Stomach (tissue), 9 donors: ENCODE data around the gene ZNF860. TPM values are rescaled to one million over a fixed set of nuclear protein-coding genes. Genes with fewer than 3 reads are reported as not detected.
"Not testable (repeated sequence)": the region's sequence is repeated elsewhere in the genome, so short reads cannot be mapped to it uniquely, and the experiment has no call there.

ENCODE experiments used
- DNase-seq, 2 donors: peaks; one replicate each; pipeline versions ENCODE4 v3.0.0 to v3.0.0-alpha.2; 2013 to 2019
- H3K27ac ChIP-seq, 5 donors: fragments of 200-600 bp in 4 of 5; sonication (generic) in 4 of 5; one replicate each; pipeline ENCODE4 v1.5.1; 2013 to 2019; ENCODE audit warnings: mild to moderate bottlenecking in 1 of 5, moderate library complexity in 1 of 5
- H3K27me3 ChIP-seq, 3 donors: fragments of 200-600 bp; sonication (generic); one replicate each; pipeline ENCODE4 v1.5.1; 2017 to 2019; ENCODE audit warnings: mixed run types in 1 of 3
- H3K36me3 ChIP-seq, 4 donors: fragments of 200-600 bp; sonication (generic); 1 replicate in 3 of 4; 2 replicates in 1 of 4; pipeline ENCODE4 v1.5.1; 2016 to 2019
- H3K4me1 ChIP-seq, 4 donors: fragments of 200-600 bp; sonication (generic); one replicate each; pipeline ENCODE4 v1.5.1; 2016 to 2019
- H3K4me3 ChIP-seq, 4 donors: fragments of 200-600 bp; sonication (generic) in 3 of 4; one replicate each; pipeline ENCODE4 v1.5.1; 2016 to 2019; ENCODE audit warnings: mild to moderate bottlenecking in 1 of 4
- H3K9me3 ChIP-seq, 4 donors: fragments of 200-600 bp; sonication (generic); one replicate each; pipeline ENCODE4 v1.5.1; 2016 to 2019
- CTCF ChIP-seq, 7 experiments: fragments of 450-650 bp in 4 of 7; fragments of 200-600 bp in 3 of 7; sonication (generic) in 3 of 7; IDR thresholded peaks; one replicate each; pipeline ENCODE4 v1.5.1; 2016 to 2019; ENCODE audit warnings: antibody characterized with exemption in 7 of 7, control low read depth in 2 of 7, mild to moderate bottlenecking in 1 of 7
- EP300 ChIP-seq: sonication (generic); formaldehyde crosslinking; IDR thresholded peaks from one replicate; pipeline ENCODE4 v1.6.1; 2017; ENCODE audit warnings: antibody characterized with exemption
- POLR2A ChIP-seq, 4 donors: fragments of 450-650 bp; IDR thresholded peaks; one replicate each; pipeline ENCODE4 v1.6.1; 2016; ENCODE audit warnings: antibody characterized with exemption in 4 of 4, control low read depth in 2 of 4, mild to moderate bottlenecking in 1 of 4, moderate library complexity in 1 of 4
- POLR2AphosphoS5 ChIP-seq, 3 donors: sonication (generic); formaldehyde crosslinking; IDR thresholded peaks; one replicate each; pipeline ENCODE4 v1.6.1; 2016; ENCODE audit warnings: antibody characterized with exemption in 3 of 3
- WGBS, 5 donors: extraction: QIAGEN DNeasy Blood & Tissue Kit in 3 of 5; methylation state at CpG; one replicate each; pipeline versions ENCODE4 v1.1.5 to v1.1.7; 2013 to 2018; 5-methylcytosine and 5-hydroxymethylcytosine counted together
- intact Hi-C: fragments of 100-400 bp; cut with DNase I; formaldehyde crosslinking; loops from one replicate; pipeline ENCODE4 v1.15.1; 2023; ENCODE audit warnings: low total_unique reads
- polyA plus RNA-seq, 3 donors: library from polyadenylated mRNA; stranded (reverse); fragments of 200-250 nt; gene quantifications; one replicate each; pipeline ENCODE4 v1.2.3, GENCODE V29; 2013
- total RNA-seq, 5 donors: library from RNA; depleted of rRNA; stranded (reverse); fragments of >200 nt; gene quantifications; one replicate each; pipeline versions ENCODE4 v1.1.0 to v1.2.3, GENCODE V29; 2014 to 2016
- donor health status: healthy with polysubstance abuse.
- donor health status: Bipolar disorder and iron deficiency.
- donor health status: healthy.

Gene ZNF860
- total and polyA plus RNA-seq, 8 donors: 0.50 to 2.0 (median 1.3) TPM; not detected in 4

DNA sequence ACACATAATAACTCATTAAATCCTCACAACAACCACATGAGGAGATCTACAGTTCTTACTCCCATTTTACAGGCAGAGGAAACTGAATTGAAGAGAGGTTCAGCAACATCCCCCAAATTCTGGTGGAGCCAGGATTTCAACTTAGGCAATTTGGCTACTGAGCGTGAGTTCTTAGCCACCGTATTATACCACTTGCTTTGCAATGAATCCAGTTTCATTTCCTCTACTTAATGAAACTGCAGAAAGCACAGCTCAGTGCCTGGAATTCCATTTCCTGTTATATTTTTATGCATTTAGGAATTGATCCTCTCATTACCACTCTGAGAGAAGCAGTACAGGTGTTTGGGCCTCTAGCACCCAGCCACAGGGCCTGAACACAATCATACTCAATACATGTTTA lies 4.3 kb downstream of the ZNF860 start:
- Histone ChIP-seq H3K9me3 (peaks cover 0 to 30% (median 25%) of the 10 kb centered on the region in 4 donors), H3K36me3 (no peaks in the 10 kb centered on the region), H3K27ac (no peak overlapping the region), H3K4me1 (peaks cover 4 to 11% (median 7%) of the 10 kb centered on the region in 4 donors), H3K4me3 (no peak overlapping the region), H3K27me3 (peaks cover 0 to 11% (median 0%) of the 10 kb centered on the region in 3 donors)
- TF ChIP-seq EP300 (no peak), CTCF (IDR thresholded peaks at IDR 0.05) (no peak), POLR2AphosphoS5 (IDR thresholded peaks at IDR 0.05) (no peak), POLR2A (IDR thresholded peaks at IDR 0.05) (no peak)
- WGBS, 5 donors: 81 to 92% (median 87%) methylated on average over 2 of the region's 2 CpGs
- intact Hi-C loops: no loop called here
- DNase-seq: no peak

DNA sequence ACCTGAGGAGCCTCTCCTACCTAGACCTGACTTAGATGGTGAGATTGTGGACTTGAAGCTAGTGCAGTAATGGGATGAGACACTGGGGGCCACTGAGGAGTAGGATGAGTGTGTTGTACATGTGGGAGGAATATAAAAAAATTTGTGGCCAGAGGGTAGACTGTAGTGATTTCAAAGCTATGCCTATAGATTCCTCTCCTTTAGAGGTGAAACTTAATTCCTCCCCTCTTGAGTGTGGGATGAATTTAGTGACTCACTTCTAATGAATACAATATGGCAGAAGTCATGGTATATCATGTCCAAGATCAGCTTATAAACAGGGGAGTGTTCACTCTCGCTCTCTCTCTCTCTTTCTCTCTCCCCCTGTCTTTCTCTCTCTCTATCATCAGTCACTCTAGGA lies 6.7 kb downstream of the ZNF860 start:
- 94 to 100% (median 96%) methylated on average over 1 of the region's 1 CpG for WGBS, 5 donors
- intact Hi-C loops: no loop called here
- H3K4me1 ChIP-seq: no peaks in the 10 kb centered on the region
- no peak for DNase-seq
- H3K27me3 ChIP-seq: no peaks in the 10 kb centered on the region
- H3K9me3 ChIP-seq: peaks cover 0 to 40% (median 29%) of the 10 kb centered on the region in 4 donors
- H3K4me3 ChIP-seq: no peak overlapping the region
- TF ChIP-seq POLR2AphosphoS5 (IDR thresholded peaks at IDR 0.05) (no peak), CTCF (IDR thresholded peaks at IDR 0.05) (no peak), POLR2A (IDR thresholded peaks at IDR 0.05) (no peak), EP300 (no peak)
- H3K27ac ChIP-seq: no peak overlapping the region
- no peaks in the 10 kb centered on the region for H3K36me3 ChIP-seq

- H3K4me1 ChIP-seq, H3K27ac ChIP-seq, H3K36me3 ChIP-seq, DNase-seq, intact Hi-C loops, H3K4me3 ChIP-seq, H3K27me3 ChIP-seq: not testable (repeated sequence)
- H3K9me3 ChIP-seq: peaks cover 0 to 52% (median 35%) of the 10 kb centered on the region in 4 donors
- WGBS, 5 donors: 81 to 91% (median 86%) methylated on average over 6 of the region's 6 CpGs
Observed at GRCh38 chr3:31992995-31993394, 11.4 kb downstream of the ZNF860 start.

DNA sequence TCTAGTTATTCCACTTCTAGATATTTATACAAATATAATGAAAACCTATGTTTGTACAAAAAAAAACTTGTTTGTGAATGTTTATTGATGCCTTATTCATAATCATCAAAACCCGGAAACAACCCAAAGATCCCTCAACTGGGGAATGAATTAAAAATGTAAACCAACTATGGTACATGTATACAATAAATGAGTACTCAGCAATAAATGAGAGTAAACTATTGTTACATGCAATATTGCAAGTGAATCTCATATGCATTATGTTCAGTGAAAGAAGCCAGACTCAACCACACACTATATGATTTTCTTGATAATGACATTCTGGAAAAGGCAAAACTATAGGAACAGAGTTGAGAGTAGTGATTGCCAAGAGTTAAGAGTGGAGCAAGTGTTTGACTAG lies 12.3 kb downstream of the ZNF860 start:
- Histone ChIP-seq H3K9me3 (peaks cover 0 to 43% (median 30%) of the 10 kb centered on the region in 4 donors), H3K4me1 (no peaks in the 10 kb centered on the region), H3K4me3 (no peak overlapping the region), H3K27ac (no peak overlapping the region), H3K36me3 (no peaks in the 10 kb centered on the region), H3K27me3 (no peaks in the 10 kb centered on the region)
- WGBS, 5 donors: 90 to 99% (median 91%) methylated on average over 1 of the region's 1 CpG
- no peak for DNase-seq
- no peak for TF ChIP-seq CTCF (IDR thresholded peaks at IDR 0.05)
- no peak for TF ChIP-seq POLR2AphosphoS5 (IDR thresholded peaks at IDR 0.05)
- TF ChIP-seq POLR2A (IDR thresholded peaks at IDR 0.05): no peak
- intact Hi-C loops: no loop called here

- intact Hi-C loops: not testable (repeated sequence)
Observed at GRCh38 chr3:31995026-31995425, 13.5 kb downstream of the ZNF860 start.

More at GRCh38 chr3:31995026-31995425, 13.5 kb downstream of the ZNF860 start:
- H3K4me1 ChIP-seq, H3K27ac ChIP-seq, H3K4me3 ChIP-seq, H3K27me3 ChIP-seq, H3K36me3 ChIP-seq, DNase-seq: not testable (repeated sequence)
- H3K9me3 ChIP-seq: peaks cover 0 to 32% (median 20%) of the 10 kb centered on the region in 4 donors
- WGBS, 5 donors: 56 to 91% (median 88%) methylated on average over 5 of the region's 5 CpGs
